GM21367 (cell line): ENCODE measurements around the gene OR2G3.
A peak's percentile ranks its signal among the peaks of the same experiment; 100 is the strongest.

Source experiments
- ATAC-seq: cut with Tn5 transposase; IDR thresholded peaks from one replicate; pipeline ENCODE4 v1.9.1; 2021; ENCODE audit not compliant: unreplicated experiment

Gene OR2G3

GRCh38 chr1:247605286-247605685 lies at the start of gene OR2G3:
Gene OR2G3, plus strand, starts transcription at chr1:247605586. Its CDS starts 0 bp downstream, at chr1:247605586.
- ATAC-seq = no peak

DNA sequence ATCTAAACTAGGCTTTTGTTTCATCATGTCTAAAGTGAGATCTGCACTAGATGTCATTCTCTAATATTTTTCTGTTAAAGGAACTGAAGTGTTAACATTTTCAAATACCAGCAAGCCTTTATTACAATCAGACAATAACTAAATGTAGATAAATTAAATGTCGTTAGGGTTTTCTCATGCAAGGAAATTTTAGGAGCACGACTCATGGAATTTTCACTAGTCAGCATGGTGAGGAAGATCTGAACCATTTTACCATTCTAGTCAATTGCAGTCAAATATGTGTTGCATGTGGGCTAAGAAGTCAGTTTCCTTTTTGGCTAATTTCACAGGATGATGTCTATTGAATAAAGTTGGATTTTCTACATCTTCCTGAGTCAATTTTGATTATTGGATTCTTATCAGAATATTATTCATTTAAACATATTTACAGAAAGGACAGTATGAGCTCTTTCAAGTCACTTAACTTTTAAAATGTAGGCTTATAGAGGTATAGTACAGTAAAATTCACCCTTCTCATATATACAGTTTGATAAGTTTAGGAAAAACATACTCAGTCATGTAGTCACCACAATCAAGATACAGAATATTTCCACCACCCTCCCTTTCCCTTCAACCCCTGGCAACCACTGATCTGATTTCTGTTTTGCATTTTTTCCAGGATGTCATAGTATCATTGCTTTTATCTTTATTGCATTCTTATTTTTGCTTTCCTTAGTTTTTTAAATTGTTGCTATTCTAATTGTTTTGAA lies 47.3 kb upstream of the OR2G3 start:
- ATAC-seq = no peak

DNA sequence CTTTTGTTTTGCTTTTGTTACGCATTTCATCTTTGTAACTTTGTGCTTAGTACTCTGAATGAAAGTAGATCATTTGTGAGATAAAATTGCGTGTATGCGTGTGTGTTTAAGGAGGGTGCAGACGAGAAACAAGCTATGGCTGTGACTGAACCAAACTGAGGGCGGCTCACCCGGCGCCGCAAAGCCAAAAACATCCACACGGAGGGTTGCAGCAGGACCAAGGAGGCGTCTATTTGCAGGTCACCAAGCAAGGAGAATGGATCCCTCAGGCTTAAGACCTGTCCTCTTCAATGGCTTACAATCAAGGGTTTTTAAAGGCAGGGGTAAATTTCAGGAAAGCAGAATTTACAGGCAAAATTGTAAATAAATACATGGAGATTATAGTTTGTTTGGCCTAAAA lies 43.7 kb upstream of the OR2G3 start:
- no peak for ATAC-seq

- no peak for ATAC-seq
Measured at GRCh38 chr1:247562198-247562597, 43.2 kb upstream of the OR2G3 start.

DNA sequence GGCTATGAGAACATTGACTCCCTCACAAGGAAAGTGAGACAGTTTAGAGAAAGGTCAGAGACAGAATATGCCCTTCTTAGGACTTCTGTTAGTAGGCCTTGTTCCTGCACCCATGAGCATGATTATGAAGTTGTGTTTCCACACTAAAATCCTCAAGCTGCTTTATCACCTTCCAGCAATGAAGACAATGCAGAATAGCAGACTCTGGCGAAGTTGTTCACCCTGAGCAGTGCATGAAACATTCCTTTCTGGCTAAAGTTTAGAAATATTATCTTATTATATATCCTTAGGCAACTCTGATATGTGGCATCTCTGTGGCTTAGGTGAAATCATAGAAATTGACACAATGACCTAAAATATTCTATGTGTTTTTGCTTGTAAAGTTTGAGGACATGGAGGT lies 31.1 kb upstream of the OR2G3 start:
- ATAC-seq = no peak

- no peak for ATAC-seq
Measured at GRCh38 chr1:247574664-247575063, 30.7 kb upstream of the OR2G3 start.

DNA sequence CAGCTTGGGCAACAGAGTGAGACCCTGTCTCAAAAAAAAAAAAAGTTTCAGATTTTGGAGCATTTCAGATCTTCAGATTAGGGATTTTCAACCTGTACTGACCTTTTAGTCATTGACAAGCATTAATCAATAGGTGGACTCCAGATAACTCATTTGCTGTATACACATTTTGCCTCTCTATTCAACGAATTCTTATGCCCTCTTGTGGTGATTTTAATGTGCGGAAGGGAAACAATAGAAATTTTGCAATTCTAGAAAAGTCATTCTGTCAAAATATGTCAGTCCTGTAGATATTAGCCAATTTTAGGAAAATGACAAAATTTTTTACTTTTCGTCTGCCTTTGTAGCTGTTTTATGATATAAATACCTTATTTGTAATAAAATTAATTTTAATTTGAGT lies 28.9 kb upstream of the OR2G3 start:
- no peak for ATAC-seq

- no peak for ATAC-seq
Measured at GRCh38 chr1:247578946-247579460, 26.4 kb upstream of the OR2G3 start.

DNA sequence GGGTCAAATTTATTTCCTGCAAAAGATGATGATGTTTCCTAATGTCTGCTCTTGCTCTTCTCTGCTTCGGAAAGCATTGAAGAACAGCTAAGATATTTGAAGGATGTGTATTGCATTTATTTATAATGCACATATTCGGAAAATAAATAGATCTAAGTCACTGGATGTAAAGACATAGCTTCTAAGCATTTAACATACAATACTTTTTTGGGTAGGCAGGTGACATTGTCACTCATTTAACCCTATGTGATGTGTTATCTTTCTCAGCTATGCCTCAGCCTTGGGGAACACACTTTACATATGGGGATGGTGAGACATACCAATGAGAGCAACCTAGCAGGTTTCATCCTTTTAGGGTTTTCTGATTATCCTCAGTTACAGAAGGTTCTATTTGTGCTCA lies 17.3 kb upstream of the OR2G3 start, which contains the start of gene OR2G2:
OR2G2 (plus strand) TSS at position 301 of the 400 bp plus-strand sequence; CDS start at position 301, 0 bp downstream.
- no peak for ATAC-seq

GRCh38 chr1:247613405-247613804 lies 8.0 kb downstream of the OR2G3 start:
- no peak for ATAC-seq

DNA sequence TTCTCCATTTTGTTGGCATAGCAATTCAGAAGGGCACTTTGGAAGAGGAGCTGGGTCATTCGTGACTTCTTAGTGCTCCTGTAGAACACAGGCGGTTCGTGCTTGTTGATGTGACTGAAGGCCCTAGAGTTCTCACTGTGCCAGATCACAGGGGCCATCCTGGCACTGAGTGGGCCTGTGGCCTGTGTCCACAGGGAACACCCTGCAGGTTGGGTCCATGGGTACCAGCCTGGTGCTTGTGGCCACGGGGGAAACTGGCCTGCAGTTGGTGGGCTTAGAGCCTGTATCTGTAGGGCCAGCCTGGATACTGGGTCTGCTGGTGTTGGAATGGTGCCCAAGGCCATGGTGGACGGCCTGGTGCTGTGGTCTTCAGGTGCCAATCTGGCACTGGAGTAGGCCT lies 9.2 kb downstream of the OR2G3 start:
- ATAC-seq = no peak

DNA sequence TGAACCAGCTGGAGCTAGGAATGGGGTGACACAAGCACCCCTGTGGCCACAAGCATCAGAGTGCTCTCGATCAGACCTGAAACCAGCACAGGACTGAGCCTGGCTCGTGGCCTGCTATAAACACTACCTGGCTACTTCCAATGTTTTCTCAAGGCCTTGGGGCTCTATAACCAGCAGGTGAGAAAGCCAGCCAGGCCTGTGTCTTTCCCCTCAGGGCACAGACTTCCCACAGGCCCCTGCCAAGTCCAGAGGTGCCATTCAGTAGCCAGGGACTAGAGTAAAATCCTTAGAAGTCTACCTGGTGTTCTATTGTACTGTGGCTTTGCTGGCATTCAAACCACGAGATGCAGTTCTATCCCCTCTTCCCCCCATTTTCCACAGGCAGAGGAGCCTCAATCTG lies 22.6 kb downstream of the OR2G3 start:
- no peak for ATAC-seq

DNA sequence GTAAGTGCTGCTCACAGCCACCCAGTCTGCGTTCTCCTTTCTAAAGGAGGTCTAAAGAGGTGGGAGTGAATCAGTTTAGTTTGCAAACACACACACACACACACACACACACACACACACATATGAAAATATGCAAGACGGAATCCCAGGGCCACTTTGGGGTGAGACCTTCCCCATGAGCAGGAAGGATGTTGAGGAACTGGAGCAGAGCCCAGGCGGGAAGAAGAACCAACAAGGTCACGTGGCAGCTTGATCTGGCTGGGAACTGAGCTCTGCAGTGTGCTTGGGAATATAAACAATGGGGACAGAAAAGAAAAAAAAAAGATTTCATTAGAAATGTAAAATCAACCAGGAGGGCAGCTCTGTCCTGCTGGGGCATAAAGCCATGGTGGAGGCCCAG lies 32.6 kb downstream of the OR2G3 start:
- no peak for ATAC-seq

DNA sequence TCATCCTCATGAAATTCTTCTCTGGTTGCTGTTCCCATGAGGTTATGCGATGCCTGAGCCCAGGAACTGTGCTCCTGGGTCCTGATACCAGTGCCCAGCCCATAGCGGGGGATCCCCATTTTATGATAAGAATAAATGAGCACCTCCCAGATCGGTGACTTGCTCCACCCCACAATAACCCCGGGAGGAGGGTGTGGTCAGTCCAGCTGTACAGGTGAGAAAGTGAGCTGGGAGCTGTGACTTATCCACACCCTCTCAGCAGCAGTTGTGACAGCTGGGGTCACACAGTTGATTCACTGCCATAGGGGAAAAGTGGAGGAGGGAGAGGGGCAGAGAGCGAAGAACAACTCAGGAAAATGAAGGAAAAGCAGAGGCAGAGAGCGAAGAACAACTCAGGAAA lies 33.4 kb downstream of the OR2G3 start:
- ATAC-seq = no peak

GRCh38 chr1:247639381-247639981 lies 34.1 kb downstream of the OR2G3 start:
- ATAC-seq = peak; percentile 85

GRCh38 chr1:247642742-247643141 lies 37.4 kb downstream of the OR2G3 start:
- no peak for ATAC-seq

GRCh38 chr1:247646867-247647266 lies 41.5 kb downstream of the OR2G3 start:
- no peak for ATAC-seq

DNA sequence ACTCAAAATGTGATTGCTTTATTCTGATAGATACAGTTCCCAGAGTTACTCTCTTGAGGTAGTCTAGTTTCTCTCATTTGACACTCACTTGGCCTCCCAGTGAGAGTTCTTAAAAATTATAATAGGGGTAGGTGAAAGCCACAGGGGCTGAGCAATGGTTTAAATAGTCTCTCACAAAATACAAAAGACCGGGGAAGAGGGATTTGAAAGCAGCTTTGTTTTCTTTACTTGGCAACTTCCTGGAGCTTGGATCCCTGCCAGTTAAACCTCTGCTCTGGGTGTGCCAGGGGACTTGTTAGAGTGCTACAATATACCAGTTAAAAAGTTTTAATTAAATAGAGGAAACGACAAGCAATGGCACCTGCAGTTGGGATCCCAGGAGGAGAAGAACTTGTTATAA lies 42.5 kb downstream of the OR2G3 start:
- no peak for ATAC-seq

GRCh38 chr1:247653040-247653439 lies 47.7 kb downstream of the OR2G3 start:
- no peak for ATAC-seq
